OCI-M1 (cell line): ENCODE measurements around the gene ANXA2.
"Not testable (repeated sequence)": the region's sequence is repeated elsewhere in the genome, so short reads cannot be mapped to it uniquely, and the experiment has no call there.

Experiments used
- DNase-seq: peaks from one replicate; lab custom pipeline; 2025; lab: John Stamatoyannopoulos, UW

Gene ANXA2

GRCh38 chr15:60343221-60343970, 54.4 kb downstream of the ANXA2 start:
- DNase-seq = no peak

- DNase-seq = no peak
These were observed 57.4 kb downstream of the ANXA2 start for GRCh38 chr15:60340207-60340921.

- DNase-seq = no peak
These were observed 58.5 kb downstream of the ANXA2 start for GRCh38 chr15:60339236-60339635.

- DNase-seq = no peak
These were observed 59.0 kb downstream of the ANXA2 start for GRCh38 chr15:60338810-60339209.

GRCh38 chr15:60337076-60337475, 60.7 kb downstream of the ANXA2 start:
- DNase-seq = no peak

- DNase-seq = not testable (repeated sequence)
These were observed 62.5 kb downstream of the ANXA2 start for GRCh38 chr15:60335296-60335695.

- DNase-seq = peak; percentile 34
These were observed 68.8 kb downstream of the ANXA2 start for GRCh38 chr15:60328852-60329443.

GRCh38 chr15:60326824-60327654, 70.7 kb downstream of the ANXA2 start:
- DNase-seq = peak; percentile 80

GRCh38 chr15:60326343-60326742, 71.4 kb downstream of the ANXA2 start:
- DNase-seq = no peak

GRCh38 chr15:60325905-60326304, 71.9 kb downstream of the ANXA2 start:
- DNase-seq = no peak

GRCh38 chr15:60324706-60325438, 72.9 kb downstream of the ANXA2 start:
- DNase-seq = peak; percentile 5

GRCh38 chr15:60323322-60323721, 74.5 kb downstream of the ANXA2 start:
- no peak for DNase-seq

- DNase-seq = no peak
These were observed 77.4 kb downstream of the ANXA2 start for GRCh38 chr15:60320365-60320764.

GRCh38 chr15:60318216-60318867, 79.4 kb downstream of the ANXA2 start:
- no peak for DNase-seq

GRCh38 chr15:60316961-60317360, 80.8 kb downstream of the ANXA2 start:
- DNase-seq = no peak

GRCh38 chr15:60315878-60316277, 81.9 kb downstream of the ANXA2 start:
- DNase-seq = no peak

GRCh38 chr15:60313906-60314305, 83.9 kb downstream of the ANXA2 start:
- no peak for DNase-seq

- DNase-seq = no peak
These were observed 90.8 kb downstream of the ANXA2 start for GRCh38 chr15:60307034-60307433.

- peak; percentile 53 for DNase-seq
These were observed 96.8 kb downstream of the ANXA2 start for GRCh38 chr15:60301024-60301423.

- no peak for DNase-seq
These were observed 98.2 kb downstream of the ANXA2 start for GRCh38 chr15:60299452-60300047.
